MCF 10A (cell line): ENCODE data around the gene ZMYND11. TPM values are rescaled to one million over a fixed set of nuclear protein-coding genes. Genes with fewer than 3 reads are reported as not detected.

ENCODE experiments used
- BruUV-seq: library from RNA; stranded (reverse); fragments of 400-500 nt; replicated peaks from 2 replicates; lab custom pipeline; 2021; lab: Mats Ljungman, UMichigan
- CTCF ChIA-PET: fragments of 300-600 bp; sonication (Branson Sonifier 250); formaldehyde crosslinking; extraction: SDS; loops from one replicate; lab custom pipeline; 2021; ENCODE audit warnings: antibody characterized with exemption, inconsistent platforms; lab: Yijun Ruan, JAX
- POLR2A ChIA-PET: fragments of 300-600, 350-650 bp; sonication (Branson Sonifier 250); formaldehyde crosslinking; extraction: SDS; loops from one replicate; lab custom pipeline; 2020; ENCODE audit warnings: antibody characterized with exemption, inconsistent platforms; lab: Yijun Ruan, JAX
- DNase-seq: peaks from one replicate; pipeline ENCODE4 v3.0.0-alpha.2; 2018; ENCODE audit not compliant: unreplicated experiment
- H3K27ac Mint-ChIP-seq: one replicate; pipeline ENCODE4 v1.8.0; 2022; ENCODE audit warnings: mild to moderate bottlenecking, low read depth, mixed read lengths; ENCODE audit not compliant: unreplicated experiment
- H3K27me3 Mint-ChIP-seq: one replicate; pipeline ENCODE4 v1.8.0; 2022; ENCODE audit warnings: mixed read lengths; ENCODE audit not compliant: insufficient read depth, unreplicated experiment
- H3K36me3 Mint-ChIP-seq: one replicate; pipeline ENCODE4 v1.8.0; 2022; ENCODE audit warnings: mild to moderate bottlenecking, moderate library complexity, mixed read lengths; ENCODE audit not compliant: insufficient read depth, unreplicated experiment
- H3K4me1 Mint-ChIP-seq: one replicate; pipeline ENCODE4 v1.8.0; 2022; ENCODE audit warnings: mixed read lengths; ENCODE audit not compliant: insufficient read depth, unreplicated experiment
- H3K4me3 Mint-ChIP-seq: one replicate; pipeline ENCODE4 v1.8.0; 2022; ENCODE audit warnings: mild to moderate bottlenecking, moderate library complexity, mixed read lengths; ENCODE audit not compliant: unreplicated experiment
- H3K9me3 Mint-ChIP-seq: one replicate; pipeline ENCODE4 v1.8.0; 2022; ENCODE audit warnings: mixed read lengths; ENCODE audit not compliant: unreplicated experiment
- intact Hi-C: fragments of 100-400 bp; cut with micrococcal nuclease; formaldehyde crosslinking; loops from 2 replicates; pipeline ENCODE4 v1.14.1; 2022
- total RNA-seq: library from RNA; stranded (reverse); gene quantifications from 2 replicates; pipeline ENCODE4 v1.2.3, GENCODE V29; 2022
- TF ChIP-seq, protein P1 (sequence below): fragments of 200-600 bp; IDR thresholded peaks from one replicate; pipeline ENCODE4 v1.8.0; 2022; ENCODE audit warnings: antibody characterized with exemption, mild to moderate bottlenecking; ENCODE audit not compliant: unreplicated experiment

The ZMYND11 gene
- total RNA-seq, 1 experiment from 2014 or later, result 70.4 TPM

GRCh38 chr10:287026-287709 lies 151.9 kb downstream of the ZMYND11 start:
- Mint-ChIP-seq H3K27ac (no peak overlapping the region), H3K27me3 (peaks cover 12% of the 10 kb centered on the region)

GRCh38 chr10:287814-288213 lies 152.6 kb downstream of the ZMYND11 start:
- Mint-ChIP-seq H3K4me3 (no peak overlapping the region), H3K36me3 (no peaks in the 10 kb centered on the region), H3K27ac (no peak overlapping the region), H3K27me3 (peaks cover 19% of the 10 kb centered on the region), H3K9me3 (no peaks in the 10 kb centered on the region), H3K4me1 (no peaks in the 10 kb centered on the region)
- ChIA-PET POLR2A (no interaction called here), CTCF (no interaction called here)
- TF ChIP-seq, protein P1, sequence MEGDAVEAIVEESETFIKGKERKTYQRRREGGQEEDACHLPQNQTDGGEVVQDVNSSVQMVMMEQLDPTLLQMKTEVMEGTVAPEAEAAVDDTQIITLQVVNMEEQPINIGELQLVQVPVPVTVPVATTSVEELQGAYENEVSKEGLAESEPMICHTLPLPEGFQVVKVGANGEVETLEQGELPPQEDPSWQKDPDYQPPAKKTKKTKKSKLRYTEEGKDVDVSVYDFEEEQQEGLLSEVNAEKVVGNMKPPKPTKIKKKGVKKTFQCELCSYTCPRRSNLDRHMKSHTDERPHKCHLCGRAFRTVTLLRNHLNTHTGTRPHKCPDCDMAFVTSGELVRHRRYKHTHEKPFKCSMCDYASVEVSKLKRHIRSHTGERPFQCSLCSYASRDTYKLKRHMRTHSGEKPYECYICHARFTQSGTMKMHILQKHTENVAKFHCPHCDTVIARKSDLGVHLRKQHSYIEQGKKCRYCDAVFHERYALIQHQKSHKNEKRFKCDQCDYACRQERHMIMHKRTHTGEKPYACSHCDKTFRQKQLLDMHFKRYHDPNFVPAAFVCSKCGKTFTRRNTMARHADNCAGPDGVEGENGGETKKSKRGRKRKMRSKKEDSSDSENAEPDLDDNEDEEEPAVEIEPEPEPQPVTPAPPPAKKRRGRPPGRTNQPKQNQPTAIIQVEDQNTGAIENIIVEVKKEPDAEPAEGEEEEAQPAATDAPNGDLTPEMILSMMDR, result no peak
- no TSS peak for BruUV-seq
- intact Hi-C loops, result no loop called here
- peak; percentile 12 for DNase-seq

More at GRCh38 chr10:287026-287709, 151.9 kb downstream of the ZMYND11 start:
- no peak for DNase-seq
- BruUV-seq, result no TSS peak
- ChIA-PET CTCF (interaction anchor here (0.7 kb wide), 1 partner anchor 15 kb away, joined by 3 read pairs; no protein-coding TSS in a partner anchor), POLR2A (no interaction called here)
- H3K4me3 Mint-ChIP-seq, result no peak overlapping the region
- no peaks in the 10 kb centered on the region for H3K9me3 Mint-ChIP-seq
- TF ChIP-seq, protein P1, result no peak
- intact Hi-C loops, result no loop called here
- H3K36me3 Mint-ChIP-seq, result no peaks in the 10 kb centered on the region
- no peaks in the 10 kb centered on the region for H3K4me1 Mint-ChIP-seq

GRCh38 chr10:288316-289200 lies 153.3 kb downstream of the ZMYND11 start:
- BruUV-seq, result no TSS peak
- ChIA-PET POLR2A (no interaction called here), CTCF (interaction anchor here (0.6 kb wide), 1 partner anchor 215 kb away, joined by 3 read pairs; no protein-coding TSS in a partner anchor)
- H3K27ac Mint-ChIP-seq, result no peak overlapping the region
- no peaks in the 10 kb centered on the region for H3K36me3 Mint-ChIP-seq
- no peaks in the 10 kb centered on the region for H3K4me1 Mint-ChIP-seq
- no peak overlapping the region for H3K4me3 Mint-ChIP-seq
- DNase-seq, result no peak
- intact Hi-C loops, result no loop called here
- TF ChIP-seq, protein P1, result no peak
- H3K9me3 Mint-ChIP-seq, result no peaks in the 10 kb centered on the region
- peaks cover 22% of the 10 kb centered on the region for H3K27me3 Mint-ChIP-seq

DNA sequence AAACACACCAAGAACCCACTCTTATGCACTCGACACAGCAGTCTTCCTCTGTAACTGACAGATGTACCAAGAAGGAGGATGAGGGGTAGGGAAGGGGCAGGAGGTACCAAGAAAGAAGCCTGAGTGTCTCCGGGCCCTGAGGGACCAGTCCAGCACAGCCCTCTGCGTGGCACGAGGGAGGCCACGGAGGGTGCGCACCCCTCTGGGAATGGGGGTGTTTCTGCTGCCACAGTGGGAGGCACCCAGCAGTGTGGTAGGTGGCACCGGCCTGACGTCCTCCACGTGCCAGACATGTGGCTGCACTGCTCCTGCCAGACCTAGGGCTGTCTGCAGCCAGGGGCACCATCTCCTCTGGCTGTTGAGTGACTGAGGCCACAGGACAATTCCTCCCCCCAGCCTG lies 154.3 kb downstream of the ZMYND11 start:
- TF ChIP-seq, protein P1, result no peak
- no peak overlapping the region for H3K27ac Mint-ChIP-seq
- H3K4me3 Mint-ChIP-seq, result no peak overlapping the region
- H3K9me3 Mint-ChIP-seq, result no peaks in the 10 kb centered on the region
- intact Hi-C loops, result no loop called here
- CTCF ChIA-PET, result no interaction called here
- H3K36me3 Mint-ChIP-seq, result no peaks in the 10 kb centered on the region
- no TSS peak for BruUV-seq
- H3K27me3 Mint-ChIP-seq, result peaks cover 22% of the 10 kb centered on the region
- POLR2A ChIA-PET, result no interaction called here
- no peaks in the 10 kb centered on the region for H3K4me1 Mint-ChIP-seq
- DNase-seq, result no peak
